GM21717 (cell line): ENCODE measurements around the gene CHDH.
A peak's percentile ranks its signal among the peaks of the same experiment; 100 is the strongest.

Experiments
- ATAC-seq: cut with Tn5 transposase; IDR thresholded peaks from one replicate; pipeline ENCODE4 v1.9.1; 2021; ENCODE audit warnings: mild to moderate bottlenecking, moderate library complexity; ENCODE audit not compliant: unreplicated experiment

Gene CHDH

DNA sequence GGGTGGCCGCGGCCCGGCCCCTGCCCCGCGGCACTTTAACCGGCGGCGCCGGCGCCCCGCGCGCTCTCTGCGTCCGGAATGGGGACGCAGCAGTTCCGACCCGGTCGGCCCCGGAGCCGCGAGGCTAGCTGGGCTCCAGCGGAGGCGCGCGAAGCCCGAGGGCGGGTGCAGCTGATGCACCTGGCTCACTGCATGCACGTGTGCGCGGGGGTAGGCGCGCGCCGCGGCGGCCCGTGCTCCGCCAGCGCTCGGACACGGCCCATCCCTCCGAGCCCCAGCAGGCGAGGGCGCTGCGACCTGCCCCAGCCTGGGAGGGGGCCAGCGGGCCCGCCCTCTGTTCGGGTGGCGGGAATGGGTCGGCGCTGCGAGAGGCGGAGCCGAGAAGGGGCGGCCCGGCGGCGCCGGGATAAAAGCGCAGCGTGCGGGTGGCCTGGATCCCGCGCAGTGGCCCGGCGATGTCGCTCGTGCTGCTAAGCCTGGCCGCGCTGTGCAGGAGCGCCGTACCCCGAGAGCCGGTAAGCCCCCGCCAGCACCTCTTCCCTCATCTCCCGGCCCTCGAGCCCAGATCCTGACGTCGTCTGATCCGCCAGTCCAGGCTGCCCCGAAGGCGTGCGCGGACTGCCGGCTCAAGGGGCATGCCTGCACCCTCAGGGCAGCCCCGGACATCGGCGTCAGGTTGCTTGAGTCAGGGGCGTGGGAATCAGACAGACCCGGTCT, at the start of gene CHDH, which contains the start of gene IL17RB:
Gene CHDH, minus strand, starts transcription at position 286 of the 717 bp plus-strand sequence. CDS start 22,411 bp downstream, outside the sequence.
Gene IL17RB, plus strand, starts transcription at position 435 of the 717 bp plus-strand sequence. Its CDS starts 21 bp downstream, at position 456.
- ATAC-seq, result no peak

DNA sequence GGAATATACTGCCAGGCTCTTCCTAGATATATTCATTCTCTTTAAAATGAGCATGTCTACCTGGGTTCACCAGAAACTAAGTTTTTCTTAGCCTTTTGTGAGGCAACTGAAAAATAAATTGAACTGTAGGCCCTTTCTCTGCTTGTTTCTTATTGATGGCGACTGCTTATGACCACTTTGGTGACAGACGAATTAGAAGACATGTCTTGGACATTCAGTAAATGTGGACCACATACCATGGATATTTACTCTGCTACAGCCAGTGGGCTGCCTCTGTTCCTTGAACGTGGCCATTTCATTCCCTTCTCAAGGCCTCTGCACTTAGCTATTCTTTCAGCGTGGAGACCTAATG, 46.0 kb upstream of the CHDH start:
- no peak for ATAC-seq

DNA sequence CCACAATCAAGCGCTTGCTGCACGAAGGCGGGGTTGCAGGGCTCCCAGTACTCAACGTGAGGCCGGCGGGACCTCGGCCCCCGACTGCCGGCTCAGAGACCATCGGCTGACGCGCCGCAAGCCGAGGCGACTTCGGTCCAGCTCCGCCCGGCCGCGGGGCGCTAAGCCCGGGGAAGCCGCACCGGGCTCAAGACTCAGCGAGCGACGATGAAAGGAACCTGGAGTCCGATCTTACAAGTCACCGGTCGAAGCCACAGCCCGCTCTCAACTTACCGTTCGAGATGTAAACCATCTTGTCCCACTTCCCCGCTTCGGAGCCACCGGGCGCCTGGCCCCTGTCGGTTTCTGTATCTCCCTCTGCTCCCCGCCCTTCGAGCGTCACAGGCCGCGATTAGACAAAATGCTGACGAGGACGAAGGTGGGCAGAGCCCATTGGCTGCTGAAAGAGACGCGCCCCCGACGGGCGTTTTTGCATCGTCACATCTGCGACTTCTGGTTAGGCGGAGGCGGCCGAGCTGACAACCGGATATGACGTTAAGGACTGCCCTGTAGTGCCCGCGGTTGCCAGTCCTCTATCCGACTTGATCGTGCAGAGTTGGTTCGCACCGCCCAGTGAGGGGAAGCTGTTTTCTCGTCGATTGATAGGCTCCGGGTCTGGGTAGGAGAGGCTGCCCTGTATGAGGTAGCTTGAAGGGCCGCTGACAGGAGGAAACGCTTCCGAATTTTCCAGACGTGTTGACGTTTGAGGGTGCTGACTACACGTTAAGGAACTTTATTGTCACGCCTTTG, 45.5 kb upstream of the CHDH start, which contains the start of gene SELENOK:
Gene SELENOK, minus strand, starts transcription at position 363 of the 789 bp plus-strand sequence.
- peak; percentile 96 for ATAC-seq

DNA sequence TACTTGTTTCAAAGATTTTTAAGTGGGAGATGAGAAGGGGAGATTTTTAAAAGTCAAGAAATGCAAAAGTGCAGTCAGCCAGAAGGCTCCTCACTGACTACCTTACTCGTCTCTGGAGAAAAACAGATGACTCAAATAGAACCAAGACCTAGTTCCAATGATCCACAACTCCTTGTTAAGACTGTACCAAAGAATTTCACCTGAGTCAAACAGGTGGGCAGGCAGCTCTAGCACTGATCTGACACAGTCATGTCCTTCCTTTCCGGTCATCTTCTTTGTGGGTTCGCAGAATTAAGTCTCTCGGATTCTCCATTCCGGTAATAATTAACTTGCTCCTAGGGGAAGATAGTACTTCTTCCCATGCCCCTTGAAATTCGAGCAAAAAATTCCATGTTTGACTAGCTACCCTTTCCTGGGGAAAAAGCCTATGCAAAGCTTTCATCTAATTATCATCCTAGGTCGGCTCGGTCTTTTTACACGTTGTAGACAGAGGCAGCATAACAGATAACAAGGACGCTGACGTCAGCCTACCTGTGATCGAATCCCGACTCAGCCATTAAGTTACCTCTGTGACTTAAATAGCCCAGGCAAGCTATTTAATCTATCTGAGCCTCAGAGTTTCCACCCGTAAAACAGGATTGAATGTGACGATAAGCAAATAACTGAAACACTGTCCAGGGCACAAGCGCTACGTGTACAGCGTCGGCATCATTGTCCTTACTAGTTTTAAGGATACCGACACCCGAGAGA, 44.7 kb upstream of the CHDH start:
- no peak for ATAC-seq

DNA sequence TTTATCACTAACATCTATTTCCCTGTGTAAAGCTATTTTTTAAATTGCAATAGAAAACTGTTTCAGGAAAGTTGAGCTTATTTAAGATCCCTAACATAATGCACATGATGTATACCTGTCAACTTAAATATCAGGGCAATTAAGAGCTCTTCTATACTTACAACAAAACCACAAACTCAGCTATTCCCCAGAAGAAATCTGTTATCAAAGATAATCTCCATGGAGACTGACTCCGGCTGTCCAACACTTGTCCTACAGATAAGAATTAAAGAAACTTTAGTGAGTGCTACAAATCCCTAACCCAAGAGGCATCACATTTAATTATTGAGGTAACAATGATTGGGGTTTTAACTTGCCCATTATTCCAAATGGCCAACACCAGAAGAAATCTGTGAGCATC, 42.0 kb upstream of the CHDH start:
- no peak for ATAC-seq

DNA sequence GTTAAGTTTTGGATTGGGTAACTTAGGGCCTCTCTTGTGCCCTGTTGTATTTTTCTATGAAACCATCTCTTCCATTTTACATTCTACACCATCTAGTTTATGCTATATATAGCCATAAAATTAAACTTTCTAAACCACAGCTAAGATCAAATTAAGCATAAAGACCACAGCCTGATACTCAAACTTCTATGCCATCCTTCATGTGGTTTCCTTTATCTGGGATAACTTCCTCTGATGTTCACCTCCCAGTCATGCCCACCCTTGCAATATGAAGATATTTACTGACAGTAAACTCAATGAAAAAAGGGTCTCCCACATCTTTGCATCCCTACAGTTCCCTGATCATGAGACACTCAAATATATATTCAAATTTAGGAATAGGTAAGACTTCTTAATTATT, 41.2 kb upstream of the CHDH start:
- ATAC-seq, result no peak

DNA sequence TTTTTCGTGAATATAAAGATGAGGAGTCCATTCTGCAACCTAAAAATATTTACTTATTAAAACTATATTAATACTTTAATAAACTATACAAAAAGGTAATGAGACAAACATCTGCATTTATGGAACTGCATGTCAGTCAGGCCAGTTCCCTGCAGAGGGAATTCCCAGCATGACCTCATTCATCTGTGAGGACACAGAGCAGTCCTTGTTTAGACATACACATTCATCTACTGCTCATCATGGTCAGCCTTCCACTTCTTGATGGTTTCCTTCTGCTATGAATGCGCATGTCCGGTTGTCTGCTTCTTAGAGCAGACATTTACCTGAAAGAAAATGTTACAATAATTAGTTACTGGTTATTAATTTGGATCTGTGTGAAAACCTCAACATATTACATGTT, 39.0 kb upstream of the CHDH start:
- no peak for ATAC-seq

- ATAC-seq, result no peak
These were observed 38.4 kb upstream of the CHDH start for GRCh38 chr3:53884623-53885022.

DNA sequence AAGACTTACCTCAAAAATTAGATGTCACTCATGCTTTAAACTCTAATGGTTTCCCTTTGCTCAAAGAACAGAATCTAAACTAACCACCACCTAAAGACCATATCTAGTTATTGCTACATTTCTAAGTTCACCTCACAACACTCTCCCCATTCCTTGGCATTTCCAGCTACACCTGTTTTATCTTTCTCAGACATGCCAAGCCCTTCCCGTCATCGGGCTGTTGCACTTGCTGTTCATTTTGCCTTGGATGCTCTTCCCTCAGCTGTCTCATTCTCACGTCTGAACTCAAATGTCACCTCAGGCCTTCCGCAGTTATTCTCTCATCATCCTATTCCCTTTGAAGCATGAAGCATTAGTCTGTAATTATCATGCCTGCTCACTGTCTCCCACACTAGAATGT, 36.8 kb upstream of the CHDH start:
- no peak for ATAC-seq

DNA sequence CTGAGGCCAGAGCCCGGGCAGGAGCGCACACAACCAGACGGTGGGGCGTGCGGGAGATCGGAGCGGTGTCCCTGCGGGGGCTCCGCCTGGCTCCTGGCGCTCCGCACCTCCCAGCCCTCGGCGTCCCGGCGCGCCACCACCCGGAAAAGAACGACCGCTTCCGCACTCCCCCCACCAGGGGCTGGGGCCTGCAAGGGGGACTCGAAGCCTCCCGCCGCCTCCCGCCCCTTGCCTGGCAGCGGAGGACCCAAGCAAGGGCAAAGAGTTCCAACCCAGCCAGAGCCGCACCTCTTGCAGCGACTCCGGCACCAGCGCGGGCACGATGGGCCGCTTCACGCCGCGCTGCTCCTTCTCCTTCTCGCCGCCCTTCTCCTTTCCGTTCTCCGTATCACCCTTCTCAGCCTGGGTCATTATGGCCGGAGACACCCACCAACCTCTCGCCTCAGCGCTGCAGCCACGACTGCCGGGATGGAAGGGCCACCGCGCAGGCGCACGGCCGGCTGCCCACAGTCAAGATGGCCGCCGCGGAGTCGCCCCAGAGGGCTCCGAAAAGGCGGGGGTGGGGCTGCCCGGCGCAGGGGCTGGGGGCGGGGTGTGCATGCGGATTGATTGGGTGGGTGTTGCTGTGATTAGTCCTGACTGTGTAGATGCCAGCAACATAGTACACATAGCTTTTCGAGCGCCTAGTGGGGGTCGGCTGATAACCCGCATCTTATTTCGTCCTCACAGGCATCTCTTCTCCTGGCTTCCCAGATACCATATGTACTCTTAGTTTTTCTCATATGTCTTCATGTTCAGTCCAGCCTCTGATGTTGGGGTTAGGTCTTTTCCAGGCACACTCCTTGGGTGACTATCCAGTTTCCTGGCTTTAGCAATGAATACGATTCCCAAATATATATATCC, 35.7 kb upstream of the CHDH start, which contains the start of gene ACTR8:
Gene ACTR8, minus strand, starts transcription at position 462 of the 903 bp plus-strand sequence. Its CDS starts 51 bp downstream, at position 411.
- ATAC-seq, result peak; percentile 82

DNA sequence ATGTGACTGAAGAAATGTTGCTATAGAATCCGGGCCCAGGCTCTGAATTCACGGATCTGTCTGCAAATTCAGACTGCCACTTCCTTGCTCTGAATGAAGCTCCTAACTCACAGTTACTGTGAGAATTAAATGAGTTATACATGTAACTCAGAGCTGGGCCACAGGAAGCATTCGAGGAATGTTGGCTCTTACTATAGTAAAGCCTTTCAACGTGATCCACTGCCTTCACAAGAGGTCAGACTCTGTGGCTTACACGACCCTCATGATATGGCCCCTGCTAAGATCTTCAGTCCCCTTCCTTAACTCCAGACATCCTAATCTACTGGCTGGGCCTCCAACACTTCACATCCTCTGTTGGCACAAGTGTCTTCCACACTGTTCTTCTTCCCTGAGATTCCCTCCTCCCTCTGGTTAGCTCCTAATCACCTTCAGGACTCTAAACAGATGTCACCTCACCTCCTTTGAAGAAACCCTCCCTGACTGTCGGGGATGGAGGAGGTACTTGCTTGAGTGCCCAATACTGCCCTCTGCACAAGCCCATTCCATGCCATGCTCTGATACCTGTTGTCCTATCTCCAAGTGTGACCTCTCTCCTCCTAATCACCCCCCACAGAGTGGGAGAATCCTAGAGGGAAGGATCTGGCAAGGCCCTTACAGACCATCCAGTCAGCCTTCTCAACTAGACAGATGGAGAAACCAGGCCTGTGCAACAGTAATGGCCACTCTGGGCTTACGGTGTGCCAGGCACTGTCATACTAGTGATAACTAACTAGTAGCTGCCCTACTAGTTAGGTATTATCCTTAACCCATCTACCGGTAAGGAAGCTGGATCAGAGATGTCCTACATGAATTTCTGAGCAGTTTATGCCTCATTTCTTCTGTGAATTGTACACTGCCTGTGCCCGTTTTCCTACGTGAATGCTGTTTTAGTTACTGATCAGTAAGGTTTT, 34.5 kb upstream of the CHDH start:
- no peak for ATAC-seq

DNA sequence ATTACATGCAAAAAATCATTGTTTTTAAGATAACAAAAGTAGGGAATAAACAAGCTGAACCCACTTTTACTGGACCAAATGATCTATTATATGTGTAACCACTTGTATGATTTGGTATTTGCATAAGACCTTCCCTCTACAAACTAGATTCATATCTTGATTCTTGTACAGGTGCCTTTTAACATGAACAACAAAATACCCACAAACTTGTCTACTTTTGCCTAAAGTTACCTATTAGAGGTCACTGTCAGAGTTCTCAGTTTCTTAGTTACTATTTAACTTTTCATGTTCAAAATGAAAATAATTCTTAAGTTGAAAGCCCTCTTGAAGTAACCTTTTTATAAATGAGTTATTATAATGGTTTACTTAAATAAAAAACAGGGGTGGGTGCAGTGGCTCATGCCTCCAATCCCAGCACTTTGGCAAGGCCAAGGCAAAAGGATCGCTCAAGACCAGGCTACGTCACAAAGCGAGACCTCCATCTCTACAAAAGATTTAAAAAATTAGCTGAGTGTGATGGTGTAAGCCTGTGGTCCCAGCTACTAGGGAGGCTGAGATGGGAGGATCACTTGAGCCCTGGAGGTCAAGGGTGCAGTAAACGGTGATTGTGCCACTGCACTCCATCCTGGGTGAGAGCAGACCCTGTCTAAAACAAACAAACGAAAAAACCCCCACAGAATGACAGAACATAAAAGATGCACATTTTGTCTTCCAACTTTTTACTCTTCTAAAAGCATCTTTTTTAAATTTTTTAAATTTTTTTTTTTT, 19.7 kb upstream of the CHDH start:
- ATAC-seq, result no peak

DNA sequence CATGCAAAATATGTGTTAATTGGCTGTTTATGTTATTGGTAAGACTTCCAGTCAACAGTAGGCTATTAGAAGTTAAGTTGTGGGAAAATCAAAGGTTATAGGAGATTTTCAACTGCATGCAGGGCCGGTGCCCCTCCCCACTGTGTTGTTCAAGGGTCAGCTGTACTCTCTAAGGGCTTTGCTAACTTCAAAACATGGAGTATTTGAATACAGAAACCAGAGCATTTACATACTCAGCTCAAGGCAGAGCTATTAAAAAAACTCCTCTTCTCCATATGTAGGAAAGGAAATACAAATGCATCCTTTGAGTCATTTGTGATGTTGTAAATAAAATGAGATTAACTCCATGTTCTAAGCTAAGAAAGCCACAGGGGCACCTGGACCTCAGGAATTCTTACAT, 16.9 kb upstream of the CHDH start:
- no peak for ATAC-seq

DNA sequence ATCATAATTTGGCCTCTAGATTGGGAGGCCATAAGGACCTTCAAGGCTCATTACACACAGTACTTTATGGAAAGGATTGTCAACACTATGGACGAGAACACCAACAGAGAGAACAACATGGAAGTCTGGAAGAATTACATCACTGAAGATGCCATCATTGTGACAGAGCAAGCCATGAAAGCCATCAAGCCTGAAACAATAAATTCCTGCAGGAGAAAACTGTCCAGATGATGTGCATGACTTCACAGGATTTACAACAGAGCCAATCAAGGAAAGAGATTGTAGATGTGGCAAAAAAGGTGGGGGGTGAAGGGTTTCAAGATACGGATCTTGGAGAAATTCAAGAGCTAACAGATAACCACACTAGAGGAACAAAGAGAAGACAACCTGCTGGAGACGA, 16.0 kb upstream of the CHDH start:
- ATAC-seq, result no peak

DNA sequence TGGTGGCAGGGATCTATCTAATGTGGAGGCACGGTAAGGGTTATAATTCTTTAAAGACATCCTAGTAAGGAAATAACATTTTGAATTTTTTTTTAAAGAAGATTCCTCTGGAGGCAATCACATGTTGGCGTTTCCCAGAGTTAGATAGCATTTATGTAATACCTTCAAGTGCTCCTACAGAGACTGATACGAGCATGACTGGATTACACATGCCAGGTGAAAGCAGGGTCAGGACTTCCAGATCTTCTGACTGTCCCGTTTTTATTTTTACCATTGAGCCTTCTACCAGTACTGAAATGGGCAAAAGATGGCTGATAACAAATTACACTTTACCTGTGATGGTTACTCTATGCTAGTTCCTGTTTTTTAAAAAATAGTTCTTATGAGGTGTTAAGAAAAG, 14.0 kb upstream of the CHDH start:
- ATAC-seq, result no peak

DNA sequence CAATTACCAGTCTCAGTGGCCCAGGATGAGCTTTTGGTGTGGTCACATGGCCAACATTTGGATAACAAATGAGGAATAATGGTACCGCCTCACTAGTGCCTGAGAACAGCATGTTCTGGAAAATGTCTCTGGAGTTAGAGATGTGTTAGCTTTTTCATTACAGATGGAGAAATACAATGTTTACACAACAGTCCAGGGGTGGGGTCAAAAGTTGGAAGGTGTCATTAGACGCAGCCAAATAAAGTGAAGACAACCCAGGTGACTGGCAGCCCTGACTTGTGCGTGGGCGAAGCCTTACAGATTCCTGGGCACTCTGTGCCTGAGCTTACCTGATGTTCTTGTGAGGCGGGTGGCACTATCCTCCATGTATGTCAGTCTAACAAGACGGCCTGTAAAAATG, 13.0 kb upstream of the CHDH start:
- ATAC-seq, result no peak

DNA sequence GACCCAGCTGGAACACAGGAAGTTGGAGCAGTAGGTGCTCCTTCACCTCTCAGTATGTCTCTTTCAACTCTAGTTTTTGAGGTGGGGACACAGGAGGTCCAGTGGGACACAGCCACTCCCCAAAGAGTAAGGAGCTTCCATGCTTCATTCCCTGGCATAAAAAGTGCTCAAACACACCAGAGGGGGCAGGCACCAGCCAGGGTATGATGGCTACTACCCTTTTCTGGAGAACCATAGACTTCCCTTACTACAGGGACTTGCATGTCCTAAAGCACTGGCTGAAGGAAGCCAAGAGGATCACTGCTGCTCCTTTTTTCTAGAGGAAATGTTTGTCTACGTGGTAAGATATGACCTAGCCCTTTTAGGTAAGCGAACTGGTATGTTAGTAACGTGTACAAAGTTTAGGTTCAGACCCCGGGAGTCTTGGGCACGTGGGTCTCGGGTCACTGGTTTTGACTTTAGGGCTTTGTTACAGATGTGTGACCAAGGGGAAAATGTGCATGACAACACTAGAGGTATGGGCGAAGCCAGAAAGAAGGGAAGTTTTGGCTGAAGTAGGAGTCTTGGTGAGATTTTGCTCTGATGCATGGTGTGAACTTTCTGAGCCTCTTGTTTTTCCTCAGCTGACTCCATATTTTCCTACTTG, 12.0 kb upstream of the CHDH start:
- no peak for ATAC-seq

GRCh38 chr3:53856964-53857363, 10.7 kb upstream of the CHDH start:
- ATAC-seq, result no peak
